HEK293 (cell line): Measurements from ENCODE around the gene POLD4.
"Not testable (repeated sequence)": the region's sequence is repeated elsewhere in the genome, so short reads cannot be mapped to it uniquely, and the experiment has no call there.

ENCODE experiments used
- HOXD13 ChIP-seq: sonication (generic); formaldehyde crosslinking; IDR thresholded peaks from 2 replicates; pipeline ENCODE4 v1.8.0; 2022; ENCODE audit warnings: missing genetic modification reagents, borderline replicate concordance
- SETDB1 ChIP-seq: IDR thresholded peaks from one replicate; pipeline ENCODE4 v1.6.1; 2017; ENCODE audit warnings: mild to moderate bottlenecking, low read length, moderate library complexity, mixed read lengths; ENCODE audit not compliant: insufficient read length
- SP2 ChIP-seq: fragments of 450-650 bp; formaldehyde crosslinking; IDR thresholded peaks from 2 replicates; pipeline ENCODE4 v1.5.1; 2016; ENCODE audit warnings: missing biosample characterization, missing genetic modification characterization
- ZEB2 ChIP-seq: fragments of 450-650 bp; formaldehyde crosslinking; IDR thresholded peaks from 2 replicates; pipeline ENCODE4 v1.5.1; 2016; ENCODE audit warnings: missing biosample characterization, missing genetic modification characterization
- ZFP37 ChIP-seq: fragments of 450-650 bp; formaldehyde crosslinking; IDR thresholded peaks from 2 replicates; pipeline ENCODE4 v1.5.1; 2016; ENCODE audit warnings: missing biosample characterization, missing genetic modification characterization
- ZFP69B ChIP-seq: fragments of 450-650 bp; formaldehyde crosslinking; IDR thresholded peaks from 2 replicates; pipeline ENCODE4 v1.5.1; 2016; ENCODE audit warnings: missing biosample characterization, missing genetic modification characterization
- ZNF621 ChIP-seq: fragments of 450-650 bp; formaldehyde crosslinking; IDR thresholded peaks from 2 replicates; pipeline ENCODE4 v1.5.1; 2017; ENCODE audit warnings: missing biosample characterization, missing genetic modification characterization
- ZNF664 ChIP-seq: fragments of 450-650 bp; formaldehyde crosslinking; IDR thresholded peaks from 2 replicates; pipeline ENCODE4 v1.5.1; 2016; ENCODE audit warnings: missing biosample characterization, missing genetic modification characterization
- ZNF776 ChIP-seq: fragments of 450-650 bp; formaldehyde crosslinking; IDR thresholded peaks from 2 replicates; pipeline ENCODE4 v1.5.0; 2017; ENCODE audit warnings: missing biosample characterization, missing genetic modification characterization, borderline replicate concordance
- TF ChIP-seq, protein P1 (sequence below): sonication (generic); formaldehyde crosslinking; IDR thresholded peaks from 2 replicates; pipeline ENCODE4 v1.8.1; 2022; ENCODE audit warnings: mild to moderate bottlenecking, moderate library complexity, missing genetic modification reagents
- TF ChIP-seq, protein P2 (sequence below): fragments of 450-650 bp; formaldehyde crosslinking; IDR thresholded peaks from 2 replicates; pipeline ENCODE4 v1.5.1; 2016; ENCODE audit warnings: missing biosample characterization, missing genetic modification characterization
- TF ChIP-seq, protein P3 (sequence below): fragments of 450-650 bp; formaldehyde crosslinking; IDR thresholded peaks from 2 replicates; pipeline ENCODE4 v1.5.1; 2016; ENCODE audit warnings: missing biosample characterization, missing genetic modification characterization
- TF ChIP-seq, protein P4 (sequence below): fragments of 450-650 bp; formaldehyde crosslinking; IDR thresholded peaks from 2 replicates; pipeline ENCODE4 v1.5.1; 2016; ENCODE audit warnings: missing biosample characterization, missing genetic modification characterization

DNA sequence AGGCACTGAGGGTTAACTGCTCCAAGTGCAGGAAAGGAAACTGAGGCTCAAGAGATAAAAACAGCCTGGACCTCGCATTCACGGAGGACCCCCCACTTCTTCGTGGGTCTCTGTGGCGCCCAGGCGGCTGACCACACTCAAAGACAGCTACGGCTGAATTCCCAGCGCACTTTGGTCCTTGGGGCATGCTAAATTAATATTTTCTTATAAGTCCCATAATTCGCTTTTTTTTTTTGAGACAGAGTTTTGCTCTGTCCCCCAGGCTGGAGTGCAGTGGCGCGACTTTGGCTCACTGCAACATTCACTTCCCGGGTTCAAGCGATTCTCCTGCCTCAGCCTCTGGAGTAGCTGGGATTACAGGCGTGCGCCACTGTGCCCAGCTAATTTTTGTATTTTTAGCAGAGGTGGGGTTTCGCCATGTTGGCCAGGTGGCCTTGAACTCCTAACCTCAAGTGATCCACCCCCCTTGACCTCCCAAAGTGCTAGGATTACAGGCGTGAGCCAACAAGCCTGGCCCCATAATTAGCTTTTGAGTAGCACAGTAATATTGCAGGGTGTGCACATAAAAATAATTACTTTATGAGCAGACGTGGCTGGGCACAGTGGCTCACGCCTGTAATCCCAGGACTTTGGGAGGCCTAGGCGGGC lies 49.0 kb upstream of the POLD4 start:
- TF ChIP-seq, protein P1, sequence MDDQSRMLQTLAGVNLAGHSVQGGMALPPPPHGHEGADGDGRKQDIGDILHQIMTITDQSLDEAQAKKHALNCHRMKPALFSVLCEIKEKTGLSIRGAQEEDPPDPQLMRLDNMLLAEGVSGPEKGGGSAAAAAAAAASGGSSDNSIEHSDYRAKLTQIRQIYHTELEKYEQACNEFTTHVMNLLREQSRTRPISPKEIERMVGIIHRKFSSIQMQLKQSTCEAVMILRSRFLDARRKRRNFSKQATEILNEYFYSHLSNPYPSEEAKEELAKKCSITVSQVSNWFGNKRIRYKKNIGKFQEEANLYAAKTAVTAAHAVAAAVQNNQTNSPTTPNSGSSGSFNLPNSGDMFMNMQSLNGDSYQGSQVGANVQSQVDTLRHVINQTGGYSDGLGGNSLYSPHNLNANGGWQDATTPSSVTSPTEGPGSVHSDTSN (CRISPR knock-in tag): not testable (repeated sequence)
- TF ChIP-seq ZEB2 (tag by site-specific recombination); ZFP37 (tag by site-specific recombination); SP2 (tag by site-specific recombination); HOXD13 (CRISPR knock-in tag); ZFP69B; SETDB1; ZNF664 (tag by site-specific recombination); ZNF776 (tag by site-specific recombination); ZNF621 (tag by site-specific recombination): not testable (repeated sequence)
- TF ChIP-seq, protein P2, sequence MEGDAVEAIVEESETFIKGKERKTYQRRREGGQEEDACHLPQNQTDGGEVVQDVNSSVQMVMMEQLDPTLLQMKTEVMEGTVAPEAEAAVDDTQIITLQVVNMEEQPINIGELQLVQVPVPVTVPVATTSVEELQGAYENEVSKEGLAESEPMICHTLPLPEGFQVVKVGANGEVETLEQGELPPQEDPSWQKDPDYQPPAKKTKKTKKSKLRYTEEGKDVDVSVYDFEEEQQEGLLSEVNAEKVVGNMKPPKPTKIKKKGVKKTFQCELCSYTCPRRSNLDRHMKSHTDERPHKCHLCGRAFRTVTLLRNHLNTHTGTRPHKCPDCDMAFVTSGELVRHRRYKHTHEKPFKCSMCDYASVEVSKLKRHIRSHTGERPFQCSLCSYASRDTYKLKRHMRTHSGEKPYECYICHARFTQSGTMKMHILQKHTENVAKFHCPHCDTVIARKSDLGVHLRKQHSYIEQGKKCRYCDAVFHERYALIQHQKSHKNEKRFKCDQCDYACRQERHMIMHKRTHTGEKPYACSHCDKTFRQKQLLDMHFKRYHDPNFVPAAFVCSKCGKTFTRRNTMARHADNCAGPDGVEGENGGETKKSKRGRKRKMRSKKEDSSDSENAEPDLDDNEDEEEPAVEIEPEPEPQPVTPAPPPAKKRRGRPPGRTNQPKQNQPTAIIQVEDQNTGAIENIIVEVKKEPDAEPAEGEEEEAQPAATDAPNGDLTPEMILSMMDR (tag by site-specific recombination): not testable (repeated sequence)
- TF ChIP-seq, protein P3, sequence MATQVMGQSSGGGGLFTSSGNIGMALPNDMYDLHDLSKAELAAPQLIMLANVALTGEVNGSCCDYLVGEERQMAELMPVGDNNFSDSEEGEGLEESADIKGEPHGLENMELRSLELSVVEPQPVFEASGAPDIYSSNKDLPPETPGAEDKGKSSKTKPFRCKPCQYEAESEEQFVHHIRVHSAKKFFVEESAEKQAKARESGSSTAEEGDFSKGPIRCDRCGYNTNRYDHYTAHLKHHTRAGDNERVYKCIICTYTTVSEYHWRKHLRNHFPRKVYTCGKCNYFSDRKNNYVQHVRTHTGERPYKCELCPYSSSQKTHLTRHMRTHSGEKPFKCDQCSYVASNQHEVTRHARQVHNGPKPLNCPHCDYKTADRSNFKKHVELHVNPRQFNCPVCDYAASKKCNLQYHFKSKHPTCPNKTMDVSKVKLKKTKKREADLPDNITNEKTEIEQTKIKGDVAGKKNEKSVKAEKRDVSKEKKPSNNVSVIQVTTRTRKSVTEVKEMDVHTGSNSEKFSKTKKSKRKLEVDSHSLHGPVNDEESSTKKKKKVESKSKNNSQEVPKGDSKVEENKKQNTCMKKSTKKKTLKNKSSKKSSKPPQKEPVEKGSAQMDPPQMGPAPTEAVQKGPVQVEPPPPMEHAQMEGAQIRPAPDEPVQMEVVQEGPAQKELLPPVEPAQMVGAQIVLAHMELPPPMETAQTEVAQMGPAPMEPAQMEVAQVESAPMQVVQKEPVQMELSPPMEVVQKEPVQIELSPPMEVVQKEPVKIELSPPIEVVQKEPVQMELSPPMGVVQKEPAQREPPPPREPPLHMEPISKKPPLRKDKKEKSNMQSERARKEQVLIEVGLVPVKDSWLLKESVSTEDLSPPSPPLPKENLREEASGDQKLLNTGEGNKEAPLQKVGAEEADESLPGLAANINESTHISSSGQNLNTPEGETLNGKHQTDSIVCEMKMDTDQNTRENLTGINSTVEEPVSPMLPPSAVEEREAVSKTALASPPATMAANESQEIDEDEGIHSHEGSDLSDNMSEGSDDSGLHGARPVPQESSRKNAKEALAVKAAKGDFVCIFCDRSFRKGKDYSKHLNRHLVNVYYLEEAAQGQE: not testable (repeated sequence)
- TF ChIP-seq, protein P4, sequence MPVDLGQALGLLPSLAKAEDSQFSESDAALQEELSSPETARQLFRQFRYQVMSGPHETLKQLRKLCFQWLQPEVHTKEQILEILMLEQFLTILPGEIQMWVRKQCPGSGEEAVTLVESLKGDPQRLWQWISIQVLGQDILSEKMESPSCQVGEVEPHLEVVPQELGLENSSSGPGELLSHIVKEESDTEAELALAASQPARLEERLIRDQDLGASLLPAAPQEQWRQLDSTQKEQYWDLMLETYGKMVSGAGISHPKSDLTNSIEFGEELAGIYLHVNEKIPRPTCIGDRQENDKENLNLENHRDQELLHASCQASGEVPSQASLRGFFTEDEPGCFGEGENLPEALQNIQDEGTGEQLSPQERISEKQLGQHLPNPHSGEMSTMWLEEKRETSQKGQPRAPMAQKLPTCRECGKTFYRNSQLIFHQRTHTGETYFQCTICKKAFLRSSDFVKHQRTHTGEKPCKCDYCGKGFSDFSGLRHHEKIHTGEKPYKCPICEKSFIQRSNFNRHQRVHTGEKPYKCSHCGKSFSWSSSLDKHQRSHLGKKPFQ (tag by site-specific recombination): not testable (repeated sequence)
